Activated CD8-positive, alpha-beta memory T cell treated with anti-CD3 and anti-CD28 coated beads, Interleukin-2, amount 50 U/mL, for 4 hours (primary cell): ENCODE data around the gene KIAA1958.

Experiments
- DNase-seq: peaks from one replicate; pipeline ENCODE4 v3.0.0-alpha.2; 2020

Gene KIAA1958

GRCh38 chr9:112605963-112606699 lies 119.5 kb downstream of the KIAA1958 start:
- DNase-seq = no peak

- no peak for DNase-seq
Measured at GRCh38 chr9:112608851-112609250, 122.2 kb downstream of the KIAA1958 start.

- no peak for DNase-seq
Measured at GRCh38 chr9:112615584-112616266, 129.1 kb downstream of the KIAA1958 start.

- no peak for DNase-seq
Measured at GRCh38 chr9:112617371-112617770, 130.7 kb downstream of the KIAA1958 start.

- DNase-seq = no peak
Measured at GRCh38 chr9:112618385-112619009, 131.9 kb downstream of the KIAA1958 start.

- no peak for DNase-seq
Measured at GRCh38 chr9:112620388-112620787, 133.8 kb downstream of the KIAA1958 start.

- no peak for DNase-seq
Measured at GRCh38 chr9:112621018-112621655, 134.5 kb downstream of the KIAA1958 start.

- DNase-seq = no peak
Measured at GRCh38 chr9:112623198-112623597, 136.6 kb downstream of the KIAA1958 start.

GRCh38 chr9:112624711-112625707 lies 138.4 kb downstream of the KIAA1958 start:
- DNase-seq = no peak

GRCh38 chr9:112629671-112630485 lies 143.3 kb downstream of the KIAA1958 start:
- no peak for DNase-seq

GRCh38 chr9:112631313-112632070 lies 144.9 kb downstream of the KIAA1958 start:
- DNase-seq = no peak

GRCh38 chr9:112640311-112640710 lies 153.7 kb downstream of the KIAA1958 start:
- DNase-seq = no peak

GRCh38 chr9:112642126-112642525 lies 155.5 kb downstream of the KIAA1958 start:
- DNase-seq = no peak

GRCh38 chr9:112647596-112647995 lies 161.0 kb downstream of the KIAA1958 start:
- no peak for DNase-seq

- DNase-seq = no peak
Measured at GRCh38 chr9:112648624-112649023, 162.0 kb downstream of the KIAA1958 start.

- no peak for DNase-seq
Measured at GRCh38 chr9:112654282-112654681, 167.7 kb downstream of the KIAA1958 start.

GRCh38 chr9:112655668-112656067 lies 169.0 kb downstream of the KIAA1958 start:
- DNase-seq = no peak

GRCh38 chr9:112659906-112660305 lies 173.3 kb downstream of the KIAA1958 start:
- DNase-seq = no peak

GRCh38 chr9:112663681-112664080 lies 177.1 kb downstream of the KIAA1958 start:
- no peak for DNase-seq

GRCh38 chr9:112664531-112664930 lies 177.9 kb downstream of the KIAA1958 start:
- no peak for DNase-seq

- DNase-seq = no peak
Measured at GRCh38 chr9:112665347-112665746, 178.7 kb downstream of the KIAA1958 start.
